Skeletal muscle tissue (tissue), 4 donors: ENCODE measurements around the gene DIP2C. TPM values are rescaled to one million over a fixed set of nuclear protein-coding genes. Genes with fewer than 3 reads are reported as not detected.
A peak's percentile ranks its signal among the peaks of the same experiment; 100 is the strongest.

ENCODE experiments used
- H3K27ac ChIP-seq: one replicate; pipeline ENCODE4 v1.7.0; 2013; ENCODE audit warnings: mild to moderate bottlenecking, low read depth, low read length, inconsistent platforms
- H3K27me3 ChIP-seq, 3 donors: one replicate each; pipeline ENCODE4 v1.7.0; 2013; ENCODE audit warnings: low read length in 3 of 3; ENCODE audit not compliant: control insufficient read depth in 3 of 3, insufficient read depth in 3 of 3
- H3K36me3 ChIP-seq, 3 donors: one replicate each; pipeline ENCODE4 v1.7.0; 2013; ENCODE audit warnings: low read length in 3 of 3; ENCODE audit not compliant: control insufficient read depth in 3 of 3, insufficient read depth in 3 of 3
- H3K4me1 ChIP-seq, 3 donors: one replicate each; pipeline ENCODE4 v1.7.0; 2013; ENCODE audit warnings: low read length in 3 of 3, mild to moderate bottlenecking in 3 of 3; ENCODE audit not compliant: control insufficient read depth in 3 of 3, insufficient read depth in 3 of 3
- H3K4me3 ChIP-seq, 3 donors: one replicate each; pipeline ENCODE4 v1.7.0; 2013; ENCODE audit warnings: low read length in 3 of 3
- H3K9ac ChIP-seq, 3 donors: one replicate each; pipeline ENCODE4 v1.7.0; 2013; ENCODE audit warnings: low read length in 3 of 3, mild to moderate bottlenecking in 3 of 3, moderate library complexity in 2 of 3, low read depth in 1 of 3
- H3K9me3 ChIP-seq, 3 donors: one replicate each; pipeline ENCODE4 v1.7.0; 2013; ENCODE audit warnings: low read length in 3 of 3; ENCODE audit not compliant: control insufficient read depth in 3 of 3
- total RNA-seq: library from RNA; depleted of rRNA; stranded (reverse); fragments of >200 nt; gene quantifications from one replicate; pipeline ENCODE4 v1.2.3, GENCODE V29; 2014
- donor health status: Osteomylitis.

Gene DIP2C
- total RNA-seq, 1 donor from 2014 or later = 18.8 TPM

GRCh38 chr10:493391-494148, 195.9 kb downstream of the DIP2C start:
- H3K9me3 ChIP-seq = no peaks in the 10 kb centered on the region
- no peak overlapping the region for H3K27ac ChIP-seq
- no peaks in the 10 kb centered on the region for H3K27me3 ChIP-seq
- peaks cover 43 to 61% (median 57%) of the 10 kb centered on the region in 3 donors for H3K4me1 ChIP-seq
- no peak overlapping the region for H3K4me3 ChIP-seq
- peaks cover 0 to 2% (median 0%) of the 10 kb centered on the region in 3 donors for H3K36me3 ChIP-seq
- no peak overlapping the region for H3K9ac ChIP-seq

- H3K9me3 ChIP-seq = no peaks in the 10 kb centered on the region
- H3K27me3 ChIP-seq = no peaks in the 10 kb centered on the region
- H3K4me1 ChIP-seq = peaks cover 46 to 60% (median 59%) of the 10 kb centered on the region in 3 donors
- H3K27ac ChIP-seq = no peak overlapping the region
- peaks cover 0 to 2% (median 0%) of the 10 kb centered on the region in 3 donors for H3K36me3 ChIP-seq
- peak overlapping the region in 1 of 3 donors; percentile 17 for H3K9ac ChIP-seq
- H3K4me3 ChIP-seq = no peak overlapping the region
Observed at GRCh38 chr10:492836-493235, 196.6 kb downstream of the DIP2C start.

- Histone ChIP-seq H3K36me3 (no peaks in the 10 kb centered on the region), H3K9ac (peak overlapping the region in 1 of 3 donors; percentile 74), H3K9me3 (no peaks in the 10 kb centered on the region), H3K4me3 (no peak overlapping the region), H3K27ac (peak overlapping the region; percentile 72), H3K27me3 (no peaks in the 10 kb centered on the region), H3K4me1 (peaks cover 46 to 60% (median 59%) of the 10 kb centered on the region in 3 donors)
Observed at GRCh38 chr10:491667-492424, 197.6 kb downstream of the DIP2C start.

- no peaks in the 10 kb centered on the region for H3K27me3 ChIP-seq
- peak overlapping the region; percentile 42 to 74 (median 57) for H3K9ac ChIP-seq
- H3K9me3 ChIP-seq = no peaks in the 10 kb centered on the region
- peaks cover 49 to 65% (median 62%) of the 10 kb centered on the region in 3 donors for H3K4me1 ChIP-seq
- no peaks in the 10 kb centered on the region for H3K36me3 ChIP-seq
- peak overlapping the region; percentile 72 for H3K27ac ChIP-seq
- H3K4me3 ChIP-seq = peak overlapping the region; percentile 6 to 55 (median 49)
Observed at GRCh38 chr10:490891-491571, 198.4 kb downstream of the DIP2C start.

GRCh38 chr10:490256-490655, 199.2 kb downstream of the DIP2C start:
- Histone ChIP-seq H3K4me3 (peak overlapping the region in 2 of 3 donors; percentile 41 to 48), H3K36me3 (no peaks in the 10 kb centered on the region), H3K27me3 (no peaks in the 10 kb centered on the region), H3K9ac (peak overlapping the region in 2 of 3 donors; percentile 25 to 50), H3K27ac (peak overlapping the region; percentile 72), H3K9me3 (no peaks in the 10 kb centered on the region), H3K4me1 (peaks cover 53 to 71% (median 69%) of the 10 kb centered on the region in 3 donors)

- Histone ChIP-seq H3K4me3 (peak overlapping the region in 1 of 3 donors; percentile 41), H3K27me3 (no peaks in the 10 kb centered on the region), H3K27ac (peak overlapping the region; percentile 63), H3K4me1 (peaks cover 48 to 74% (median 67%) of the 10 kb centered on the region in 3 donors), H3K9me3 (no peaks in the 10 kb centered on the region), H3K36me3 (no peaks in the 10 kb centered on the region), H3K9ac (peak overlapping the region in 2 of 3 donors; percentile 20 to 66)
Observed at GRCh38 chr10:489330-489729, 200.1 kb downstream of the DIP2C start.

GRCh38 chr10:488933-489215, 200.6 kb downstream of the DIP2C start:
- Histone ChIP-seq H3K9ac (peak overlapping the region in 1 of 3 donors; percentile 20), H3K9me3 (no peaks in the 10 kb centered on the region), H3K4me1 (peaks cover 48 to 74% (median 63%) of the 10 kb centered on the region in 3 donors), H3K4me3 (peak overlapping the region in 1 of 3 donors; percentile 41), H3K27me3 (no peaks in the 10 kb centered on the region), H3K36me3 (no peaks in the 10 kb centered on the region), H3K27ac (peak overlapping the region; percentile 63)

- Histone ChIP-seq H3K27ac (peak overlapping the region; percentile 63), H3K9ac (no peak overlapping the region), H3K4me1 (peaks cover 50 to 74% (median 62%) of the 10 kb centered on the region in 3 donors), H3K9me3 (no peaks in the 10 kb centered on the region), H3K4me3 (no peak overlapping the region), H3K36me3 (peaks cover 0 to 1% (median 0%) of the 10 kb centered on the region in 3 donors), H3K27me3 (no peaks in the 10 kb centered on the region)
Observed at GRCh38 chr10:488081-488932, 201.2 kb downstream of the DIP2C start.

- Histone ChIP-seq H3K4me3 (no peak overlapping the region), H3K27me3 (no peaks in the 10 kb centered on the region), H3K9ac (no peak overlapping the region), H3K36me3 (peaks cover 0 to 4% (median 0%) of the 10 kb centered on the region in 3 donors), H3K4me1 (peaks cover 55 to 74% (median 59%) of the 10 kb centered on the region in 3 donors), H3K27ac (no peak overlapping the region), H3K9me3 (no peaks in the 10 kb centered on the region)
Observed at GRCh38 chr10:486666-487322, 202.7 kb downstream of the DIP2C start.
